Tibial nerve (tissue), 3 donors: ENCODE results near the gene GLTP.

Experiments
- POLR2A ChIP-seq, 2 donors: fragments of 450-650 bp; IDR thresholded peaks; one replicate each; pipeline ENCODE4 v1.6.1; 2017; ENCODE audit warnings: antibody characterized with exemption in 2 of 2, mild to moderate bottlenecking in 2 of 2, moderate library complexity in 2 of 2
- TF ChIP-seq, protein P1 (sequence below), 5 experiments: fragments of 200-600 bp in 3 of 5; fragments of 450-650 bp in 2 of 5; sonication (generic) in 3 of 5; IDR thresholded peaks; one replicate each; pipeline ENCODE4 v1.5.1; 2016 to 2019; ENCODE audit warnings: antibody characterized with exemption in 5 of 5, mild to moderate bottlenecking in 3 of 5, moderate library complexity in 2 of 5

- TF ChIP-seq, protein P1, sequence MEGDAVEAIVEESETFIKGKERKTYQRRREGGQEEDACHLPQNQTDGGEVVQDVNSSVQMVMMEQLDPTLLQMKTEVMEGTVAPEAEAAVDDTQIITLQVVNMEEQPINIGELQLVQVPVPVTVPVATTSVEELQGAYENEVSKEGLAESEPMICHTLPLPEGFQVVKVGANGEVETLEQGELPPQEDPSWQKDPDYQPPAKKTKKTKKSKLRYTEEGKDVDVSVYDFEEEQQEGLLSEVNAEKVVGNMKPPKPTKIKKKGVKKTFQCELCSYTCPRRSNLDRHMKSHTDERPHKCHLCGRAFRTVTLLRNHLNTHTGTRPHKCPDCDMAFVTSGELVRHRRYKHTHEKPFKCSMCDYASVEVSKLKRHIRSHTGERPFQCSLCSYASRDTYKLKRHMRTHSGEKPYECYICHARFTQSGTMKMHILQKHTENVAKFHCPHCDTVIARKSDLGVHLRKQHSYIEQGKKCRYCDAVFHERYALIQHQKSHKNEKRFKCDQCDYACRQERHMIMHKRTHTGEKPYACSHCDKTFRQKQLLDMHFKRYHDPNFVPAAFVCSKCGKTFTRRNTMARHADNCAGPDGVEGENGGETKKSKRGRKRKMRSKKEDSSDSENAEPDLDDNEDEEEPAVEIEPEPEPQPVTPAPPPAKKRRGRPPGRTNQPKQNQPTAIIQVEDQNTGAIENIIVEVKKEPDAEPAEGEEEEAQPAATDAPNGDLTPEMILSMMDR (IDR thresholded peaks at IDR 0.05), result no peak
- no peak for TF ChIP-seq POLR2A (IDR thresholded peaks at IDR 0.05)
Observed at GRCh38 chr12:109830718-109831117, 49.6 kb downstream of the GLTP start.
